Endothelial cell of umbilical vein (primary cell): ENCODE measurements around the gene ZPR1. TPM values are rescaled to one million over a fixed set of nuclear protein-coding genes. Genes with fewer than 3 reads are reported as not detected.

Experiments used
- BruUV-seq: library from RNA; stranded (reverse); fragments of 400-500 nt; replicated peaks from 2 replicates; lab custom pipeline; 2021; lab: Mats Ljungman, UMichigan
- CTCF ChIA-PET: fragments of 300-600, 350-600 bp; sonication (Branson Sonifier 250); formaldehyde crosslinking; loops from one replicate; lab custom pipeline; 2021; ENCODE audit warnings: antibody characterized with exemption, inconsistent platforms; lab: Charles Lee
- POLR2A ChIA-PET: fragments of 300-600, 350-600 bp; sonication (Branson Sonifier 250); formaldehyde crosslinking; loops from one replicate; lab custom pipeline; 2021; ENCODE audit warnings: antibody characterized with exemption, inconsistent platforms; lab: Charles Lee
- DNase-seq: peaks from one replicate; pipeline ENCODE4 v3.0.0-alpha.2; 2011; ENCODE audit warnings: low read depth, low spot score
- FAIRE-seq: peaks from 2 replicates; lab custom pipeline; 2011; peaks lifted over from hg19 to GRCh38; lab: Jason Lieb, UNC
- H2AFZ ChIP-seq: 2 replicates; pipeline ENCODE4 v1.6.0; 2012; ENCODE audit warnings: low read depth, low read length, control low read depth, inconsistent platforms
- H3K27ac ChIP-seq: 2 replicates; pipeline ENCODE4 v1.5.1; 2011; ENCODE audit warnings: low read depth, mild to moderate bottlenecking, control low read depth, low read length, moderate library complexity; ENCODE audit not compliant: insufficient read depth
- H3K27me3 ChIP-seq, 2 experiments: 2 replicates each; pipeline versions ENCODE4 v1.6.0 to v1.6.1; 2011; ENCODE audit warnings: low read length in 2 of 2, mixed read lengths in 1 of 2; ENCODE audit not compliant: control insufficient read depth in 2 of 2, insufficient read depth in 2 of 2
- H3K36me3 ChIP-seq, 2 experiments: 2 replicates in 1 of 2; 3 replicates in 1 of 2; pipeline ENCODE4 v1.5.1; 2011; ENCODE audit warnings: low read length in 2 of 2, mild to moderate bottlenecking in 1 of 2, moderate library complexity in 1 of 2; ENCODE audit not compliant: control insufficient read depth in 2 of 2, insufficient read depth in 2 of 2; ENCODE audit errors: extremely low read depth in 1 of 2
- H3K4me1 ChIP-seq: 3 replicates; pipeline ENCODE4 v1.5.1; 2011; ENCODE audit warnings: mild to moderate bottlenecking, low read length; ENCODE audit not compliant: control insufficient read depth, insufficient read depth; ENCODE audit errors: extremely low read depth
- H3K4me2 ChIP-seq: 2 replicates; pipeline ENCODE4 v1.6.1; 2011; ENCODE audit warnings: low read length, control low read depth, mixed read lengths; ENCODE audit not compliant: insufficient read depth
- H3K4me3 ChIP-seq, 3 experiments: fragments of 200-600 bp in 1 of 3; sonication (generic), shearing (Covaris generic) in 1 of 3; replicated peaks in 1 of 3; 2 replicates each; pipeline ENCODE4 v1.5.1; 2011 to 2016; ENCODE audit warnings: control low read depth in 3 of 3, low read length in 3 of 3, mild to moderate bottlenecking in 2 of 3, inconsistent platforms in 1 of 3, low read depth in 1 of 3, moderate library complexity in 1 of 3; ENCODE audit not compliant: insufficient read depth in 1 of 3
- H3K79me2 ChIP-seq: 2 replicates; pipeline ENCODE4 v1.6.0; 2012; ENCODE audit warnings: low read length, inconsistent platforms; ENCODE audit not compliant: control insufficient read depth, insufficient read depth
- H3K9ac ChIP-seq: replicated peaks from 2 replicates; pipeline ENCODE3; 2011; ENCODE audit warnings: low read length, control low read depth; ENCODE audit not compliant: insufficient read depth; ENCODE audit errors: extremely low read depth
- H3K9me1 ChIP-seq: replicated peaks from 3 replicates; pipeline ENCODE4 v1.6.0; 2011; ENCODE audit warnings: mild to moderate bottlenecking, low read length; ENCODE audit not compliant: control insufficient read depth, insufficient read depth; ENCODE audit errors: extremely low read depth
- H3K9me3 ChIP-seq: replicated peaks from 2 replicates; pipeline ENCODE4 v1.5.1; 2012; ENCODE audit warnings: low read length, inconsistent platforms; ENCODE audit not compliant: control insufficient read depth, insufficient read depth
- H4K20me1 ChIP-seq: replicated peaks from 2 replicates; pipeline ENCODE3; 2011; ENCODE audit warnings: mild to moderate bottlenecking, low read length; ENCODE audit not compliant: control insufficient read depth, insufficient read depth; ENCODE audit errors: extremely low read depth
- CTCF ChIP-seq, 2 donors: IDR thresholded peaks; 1 replicate in 1 of 2; 2 replicates in 1 of 2; pipeline ENCODE4 v1.5.1; 2011; ENCODE audit warnings: low read length in 2 of 2, mild to moderate bottlenecking in 2 of 2, moderate library complexity in 2 of 2, control low read depth in 1 of 2, inconsistent platforms in 1 of 2, low read depth in 1 of 2; ENCODE audit not compliant: insufficient read depth in 1 of 2; ENCODE audit errors: extremely low read depth in 1 of 2
- POLR2AphosphoS5 ChIP-seq: IDR thresholded peaks from 2 replicates; pipeline ENCODE4 v1.6.1; 2012; ENCODE audit warnings: low read depth, mild to moderate bottlenecking, control low read depth, low read length, moderate library complexity; ENCODE audit not compliant: insufficient read depth
- dilution Hi-C: fragments of 300-500 bp; cut with MboI; formaldehyde crosslinking; loops from one replicate; pipeline ENCODE4 v1.15.0; 2019; ENCODE audit warnings: low sequenced_read_pairs; ENCODE audit not compliant: extremely low pct_ligation_motif_present
- intact Hi-C: fragments of 100-400 bp; cut with micrococcal nuclease; formaldehyde crosslinking; loops from one replicate; pipeline ENCODE4 v1.10.0; 2022
- polyA plus RNA-seq, 4 experiments: library from polyadenylated mRNA; depleted of rRNA in 3 of 4; stranded (reverse) in 3 of 4; unstranded in 1 of 4; fragments of >200 nt; gene quantifications; 2 replicates each; pipeline versions ENCODE4 v1.2.1 to v1.2.3, GENCODE V29; 2011 to 2012; ENCODE audit warnings: missing spikeins in 1 of 4
- total RNA-seq: library from RNA; stranded (reverse); gene quantifications from 2 replicates; pipeline ENCODE4 v1.2.3, GENCODE V29; 2021

ZPR1 gene
- total and polyA plus RNA-seq, 2 donors (not counting 3 experiments of a cell fraction or from before 2014, with no cell fraction given), result 22.6 to 54.5 TPM

- FAIRE-seq (peak; percentile 90), DNase-seq (peak; percentile 65)
- no peak overlapping the region for H3K4me2 ChIP-seq
- ChIA-PET CTCF (interaction anchor here (0.6 to 6.2 kb wide), 63 partner anchors 8 to 588 kb away, joined by 3 to 272 read pairs (median 4); partner anchors contain the start of genes APOA1, APOA4, APOC3 and PAFAH1B2), POLR2A (no interaction called here)
- TF ChIP-seq POLR2AphosphoS5, result no peak
- peak; percentile 93 to 94 for TF ChIP-seq CTCF (IDR thresholded peaks at IDR 0.05; ENCODE audit: extremely low read depth in 1 of 2, insufficient read depth in 1 of 2, low read depth in 1 of 2, low read length in 2 of 2)
- H3K27me3 ChIP-seq, result no peaks in the 10 kb centered on the region
- no peaks in the 10 kb centered on the region for H3K36me3 ChIP-seq
- dilution Hi-C loops, result no loop called here
- H3K79me2 ChIP-seq, result peaks cover 15% of the 10 kb centered on the region
- H3K9me3 ChIP-seq, result no peaks in the 10 kb centered on the region
- H3K4me3 ChIP-seq, result no peak overlapping the region
- H4K20me1 ChIP-seq, result no peaks in the 10 kb centered on the region
- H3K4me1 ChIP-seq, result peaks cover 13% of the 10 kb centered on the region
- peak overlapping the region; percentile 1 for H2AFZ ChIP-seq
- H3K27ac ChIP-seq, result no peak overlapping the region
- H3K9ac ChIP-seq, result no peak overlapping the region
- intact Hi-C loops, result loop anchor here (1.0 to 5.0 kb wide), 6 partner anchors 45 to 435 kb away; partner anchors contain the start of gene SIK3
- no TSS peak for BruUV-seq
- H3K9me1 ChIP-seq, result no peaks in the 10 kb centered on the region
Observed at GRCh38 chr11:116791002-116791812, 3.4 kb upstream of the ZPR1 start.
